Activated T-helper 1 cell treated with anti-CD3 and anti-CD28 coated beads, Interleukin-2, amount 50 U/mL, for 16 hours (primary cell): Measurements from ENCODE around the gene EIF4A2.

Source experiments
- DNase-seq, 2 donors: peaks; one replicate each; pipeline ENCODE4 v3.0.0-alpha.2; 2020; ENCODE audit warnings: low read depth in 1 of 2, low spot score in 1 of 2

EIF4A2 gene

DNA sequence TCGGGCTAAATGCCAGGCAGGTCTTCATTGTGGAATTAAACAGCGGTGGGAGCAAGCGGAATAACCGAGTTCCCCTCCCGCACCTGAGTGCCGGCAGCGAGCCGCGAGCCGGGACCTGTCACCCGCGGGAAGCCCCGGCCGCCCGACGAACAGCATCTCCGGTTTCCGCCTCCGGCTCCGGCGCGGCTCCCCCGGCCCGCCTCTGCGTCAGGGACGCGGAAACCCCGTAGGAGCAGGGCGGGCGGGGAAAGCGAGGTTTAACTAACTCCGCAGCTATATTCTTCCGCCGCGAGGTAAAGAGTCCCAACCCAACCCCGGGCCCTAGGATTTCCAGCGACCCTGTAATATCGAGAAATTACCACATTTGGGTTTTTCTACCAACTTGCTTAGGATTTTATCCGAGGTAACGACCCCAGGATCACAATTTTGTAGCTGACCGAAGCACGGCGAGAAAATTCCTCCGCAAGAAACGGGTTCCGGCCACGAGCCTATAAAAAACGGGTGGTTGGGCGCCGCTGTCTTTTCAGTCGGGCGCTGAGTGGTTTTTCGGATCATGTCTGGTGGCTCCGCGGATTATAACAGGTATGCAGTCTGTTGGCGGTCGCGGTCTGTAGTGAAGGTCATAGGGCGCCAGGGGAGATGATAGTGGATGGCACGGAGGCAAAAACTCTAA lies at the start of gene EIF4A2:
TSS of gene EIF4A2 (plus strand) at position 520 of the 673 bp plus-strand sequence. CDS start at position 554, 34 bp downstream.
- peak; percentile 85 to 87 for DNase-seq

GRCh38 chr3:186742618-186743380 lies 40.6 kb upstream of the EIF4A2 start:
- no peak for DNase-seq

DNA sequence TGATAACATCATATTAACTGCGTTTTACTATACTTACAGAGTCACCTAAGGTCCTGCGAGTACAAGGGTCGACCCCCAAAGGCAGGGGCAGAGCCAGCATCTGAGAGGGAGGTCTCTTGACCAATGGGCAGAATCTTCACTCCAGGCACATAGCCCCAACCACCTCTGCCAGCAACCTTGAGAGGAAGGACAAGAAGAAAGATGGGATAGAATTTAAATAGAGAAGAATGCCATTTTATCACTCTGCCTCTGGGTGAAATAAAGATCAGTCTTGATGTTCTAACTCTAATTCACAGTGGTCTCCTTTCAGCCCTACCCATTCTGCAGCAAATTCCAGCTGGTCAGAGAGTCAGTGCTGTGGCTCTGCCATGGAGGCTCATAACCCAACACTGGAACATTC lies 39.7 kb upstream of the EIF4A2 start:
- DNase-seq: no peak

- no peak for DNase-seq
These were observed 37.4 kb upstream of the EIF4A2 start for GRCh38 chr3:186746008-186746407.

- DNase-seq: no peak
These were observed 33.1 kb upstream of the EIF4A2 start for GRCh38 chr3:186750316-186750715.

- DNase-seq: no peak
These were observed 31.9 kb upstream of the EIF4A2 start for GRCh38 chr3:186751480-186751879.

- no peak for DNase-seq
These were observed 29.4 kb upstream of the EIF4A2 start for GRCh38 chr3:186754006-186754405.

DNA sequence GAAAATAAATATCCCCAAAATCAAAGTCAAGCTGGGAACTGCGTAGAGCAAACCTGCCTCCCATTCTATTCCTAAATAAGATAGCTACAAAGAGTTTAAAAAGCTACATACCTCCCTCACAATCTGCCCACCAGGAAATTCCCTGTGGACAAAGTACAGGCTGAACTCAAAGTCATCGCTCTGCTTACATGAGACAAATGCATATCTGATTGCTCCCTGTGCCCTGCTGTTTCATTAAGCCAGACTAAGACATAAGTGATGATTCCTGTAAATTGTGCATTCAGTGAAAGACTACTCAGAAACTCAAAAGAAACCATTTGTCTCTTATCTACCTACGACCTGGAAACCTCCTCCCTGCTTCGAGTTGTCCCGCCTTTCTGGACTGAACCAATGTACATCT lies 28.5 kb upstream of the EIF4A2 start:
- no peak for DNase-seq

GRCh38 chr3:186757214-186757613 lies 26.2 kb upstream of the EIF4A2 start:
- DNase-seq: no peak

DNA sequence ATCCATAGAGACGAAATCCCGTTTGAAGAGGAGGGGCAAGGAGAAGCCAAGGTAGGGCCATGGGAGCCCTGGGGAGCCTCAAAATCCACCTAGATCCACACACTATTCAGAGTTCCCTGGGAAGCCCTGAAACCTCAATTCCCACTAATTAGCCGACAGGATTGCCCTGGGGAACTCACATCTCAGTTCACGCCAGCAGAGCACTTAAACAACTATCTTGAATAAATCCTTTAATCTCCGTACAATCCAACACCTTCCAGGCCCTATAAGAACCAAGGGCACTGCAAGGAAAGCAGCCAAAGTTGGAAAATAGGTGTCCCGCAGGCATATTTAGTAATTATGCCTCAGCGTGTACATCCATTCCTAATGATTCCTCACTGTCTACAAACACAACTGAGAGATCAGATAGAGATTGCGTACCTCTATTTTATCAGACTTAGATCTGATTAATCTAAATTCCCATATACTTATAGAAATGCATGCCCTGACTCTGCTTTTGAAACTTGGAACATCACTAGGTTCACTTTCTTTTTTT lies 25.6 kb upstream of the EIF4A2 start:
- no peak for DNase-seq

GRCh38 chr3:186759231-186759930 lies 24.0 kb upstream of the EIF4A2 start:
- DNase-seq: no peak

GRCh38 chr3:186760141-186760833 lies 23.1 kb upstream of the EIF4A2 start:
- no peak for DNase-seq

DNA sequence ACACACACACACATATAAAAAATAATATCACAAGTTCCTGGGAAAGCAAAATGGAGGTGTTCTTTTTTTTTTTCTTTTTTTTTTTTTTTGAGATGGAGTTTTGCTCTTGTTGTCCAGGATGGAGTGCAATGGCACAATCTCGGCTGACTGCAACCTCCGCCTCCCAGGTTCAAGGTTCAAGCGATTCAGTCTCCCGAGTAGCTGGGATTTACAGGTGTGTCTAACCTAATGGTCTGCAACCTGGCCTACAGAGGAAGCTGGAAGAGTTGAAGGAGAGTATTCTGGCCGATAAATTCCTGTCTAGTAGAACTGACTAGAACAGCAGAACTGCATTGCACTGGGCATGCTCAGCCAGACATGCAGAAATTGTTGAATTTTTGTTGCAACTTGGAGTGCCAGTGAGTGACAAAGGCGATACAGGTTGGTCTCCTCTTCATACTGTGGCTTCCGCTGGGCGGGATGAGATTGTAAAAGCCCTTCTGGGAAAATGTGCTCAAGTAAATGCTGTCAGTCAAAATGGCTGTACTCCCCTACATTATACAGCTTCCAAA lies 22.4 kb upstream of the EIF4A2 start:
- no peak for DNase-seq

- no peak for DNase-seq
These were observed 11.1 kb upstream of the EIF4A2 start for GRCh38 chr3:186772281-186772694.

GRCh38 chr3:186772701-186773417 lies 10.5 kb upstream of the EIF4A2 start:
- peak; percentile 41 to 51 for DNase-seq

DNA sequence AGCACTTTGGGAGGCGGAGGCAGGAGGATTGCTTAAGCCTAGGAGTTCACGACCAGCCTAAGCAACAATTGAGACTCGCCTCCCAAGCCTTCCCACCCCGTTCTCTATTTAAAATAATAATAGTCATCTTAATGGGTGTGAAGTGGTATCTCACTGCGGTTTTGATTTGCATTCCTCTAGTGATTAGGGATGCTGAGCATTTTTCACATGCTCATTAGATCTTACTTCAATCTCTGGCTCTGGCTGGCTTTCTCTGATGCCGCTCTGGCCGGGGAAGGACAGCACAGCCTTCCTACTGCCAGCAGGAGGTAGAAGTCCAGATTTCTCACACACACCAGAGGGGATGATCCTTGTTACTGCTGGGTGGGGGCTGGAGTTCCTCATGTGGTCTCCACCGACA lies 7.4 kb upstream of the EIF4A2 start:
- DNase-seq: no peak

DNA sequence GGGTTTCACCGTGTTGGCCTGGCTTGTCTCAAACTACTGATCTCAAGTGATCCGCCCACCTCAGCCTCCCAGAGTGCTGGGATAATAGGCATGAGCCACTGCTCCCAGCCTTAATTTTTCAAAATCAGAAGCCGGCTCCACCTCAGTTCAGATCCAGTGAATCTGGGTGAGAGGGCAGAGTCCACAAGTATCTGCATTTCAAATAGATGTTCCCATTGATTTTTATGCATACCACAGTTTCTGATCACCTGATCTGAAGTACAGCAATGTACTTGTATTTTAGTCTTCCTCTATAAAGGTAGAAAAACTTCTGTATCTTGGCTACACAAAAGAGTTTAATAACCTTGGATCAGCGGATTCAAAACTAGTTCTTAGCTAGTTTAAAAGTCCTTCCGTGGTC lies 4.2 kb upstream of the EIF4A2 start:
- no peak for DNase-seq

DNA sequence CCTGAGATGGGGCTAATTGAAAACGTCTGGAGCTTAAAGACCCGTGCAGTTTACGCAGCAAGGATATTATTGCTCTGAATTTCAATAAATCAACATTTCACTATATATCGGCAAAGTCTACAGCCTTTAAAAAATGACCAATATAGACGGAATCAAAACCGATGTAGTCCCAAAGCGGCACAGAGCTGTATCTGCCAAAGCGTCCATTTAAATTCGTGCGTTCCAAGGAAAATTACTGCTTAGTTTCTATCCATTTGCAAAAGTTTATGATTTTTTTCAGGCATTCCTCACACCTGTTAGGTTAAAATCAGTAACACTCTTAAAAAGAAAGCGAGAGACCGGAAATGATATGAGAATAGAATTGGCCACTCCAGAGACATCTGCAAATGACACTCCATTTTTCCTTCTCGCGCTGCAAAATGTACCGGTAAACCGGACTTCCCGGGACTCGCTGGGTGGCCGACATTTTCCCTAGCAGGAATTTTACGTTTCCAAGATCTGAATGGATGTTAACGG lies 777 bp upstream of the EIF4A2 start:
- DNase-seq: no peak

DNA sequence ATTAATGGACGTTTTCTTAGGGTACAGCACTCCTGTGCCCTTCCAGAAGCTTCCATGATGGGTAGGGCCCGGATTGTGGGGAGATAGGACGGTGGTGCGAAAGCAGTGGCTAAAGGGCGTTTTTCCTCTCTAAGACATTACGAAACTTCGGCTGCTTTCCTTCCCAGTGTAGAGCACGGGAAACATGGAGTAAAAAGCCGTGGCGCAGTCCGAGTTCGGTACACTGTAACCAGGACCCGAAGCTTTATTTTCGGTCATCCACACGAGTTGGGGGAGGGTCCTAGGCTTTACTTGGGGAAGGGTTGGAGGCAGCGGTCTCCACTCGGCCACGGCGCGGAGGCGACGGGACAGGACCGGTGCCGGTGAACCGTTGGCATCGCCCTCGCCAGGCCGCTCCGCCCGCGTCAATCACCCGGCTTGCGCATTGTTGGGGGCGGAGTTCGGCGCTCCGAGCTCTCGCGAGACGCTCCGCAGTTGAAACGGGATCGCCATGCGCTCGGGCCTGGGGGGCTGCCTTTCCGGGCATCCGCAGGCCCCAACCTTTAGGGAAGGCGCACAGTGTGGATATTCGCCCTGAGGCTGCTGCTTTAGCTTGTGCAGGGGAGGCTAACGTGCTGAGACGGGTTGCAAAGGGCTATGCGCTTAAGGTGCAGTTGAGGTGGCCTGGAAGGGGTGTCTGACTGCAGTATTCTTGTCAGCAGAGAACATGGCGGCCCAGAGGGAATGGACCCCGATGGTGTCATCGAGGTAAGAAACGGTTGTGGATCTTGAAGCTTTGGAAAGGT lies 546 bp downstream of the EIF4A2 start:
- peak; percentile 64 to 65 for DNase-seq
